ENCODE results near the gene CEP83.

CEP83 gene

DNA sequence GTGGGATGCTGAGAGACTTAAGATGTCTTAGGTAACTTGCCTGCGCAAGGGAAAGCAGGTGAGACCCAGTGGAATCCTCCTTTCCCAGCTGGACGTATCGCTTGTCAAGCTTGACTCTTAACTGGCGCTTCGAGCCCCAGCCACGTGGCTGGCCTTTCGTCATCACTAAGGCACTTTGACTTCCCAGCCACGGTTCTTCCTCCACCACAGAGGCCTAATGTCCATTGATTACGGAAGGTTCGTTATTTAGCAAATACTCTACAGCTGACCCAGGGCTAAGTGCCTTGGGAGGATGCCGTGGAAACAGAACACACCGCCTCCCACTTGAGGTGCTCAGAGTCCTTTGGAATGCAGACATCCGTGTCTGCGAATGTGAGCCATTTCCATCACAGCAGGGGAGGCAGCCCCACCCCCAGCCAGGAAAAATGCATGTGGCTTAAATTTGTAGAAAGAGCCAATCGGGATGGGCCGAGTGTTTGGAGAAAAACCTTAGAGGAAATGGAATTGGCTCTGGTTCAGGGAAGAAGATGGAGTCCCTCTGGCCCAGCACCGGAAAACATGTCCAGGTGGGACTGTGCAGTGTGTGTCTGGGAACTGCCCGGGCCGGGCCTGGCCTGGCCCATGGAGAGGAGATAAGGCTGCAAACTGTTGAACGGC, 195.6 kb downstream of the CEP83 start:
- peak; percentile 45 for DNase-seq (ENCODE audit: extremely low read depth, low read depth)
- TF ChIP-seq, protein P1, sequence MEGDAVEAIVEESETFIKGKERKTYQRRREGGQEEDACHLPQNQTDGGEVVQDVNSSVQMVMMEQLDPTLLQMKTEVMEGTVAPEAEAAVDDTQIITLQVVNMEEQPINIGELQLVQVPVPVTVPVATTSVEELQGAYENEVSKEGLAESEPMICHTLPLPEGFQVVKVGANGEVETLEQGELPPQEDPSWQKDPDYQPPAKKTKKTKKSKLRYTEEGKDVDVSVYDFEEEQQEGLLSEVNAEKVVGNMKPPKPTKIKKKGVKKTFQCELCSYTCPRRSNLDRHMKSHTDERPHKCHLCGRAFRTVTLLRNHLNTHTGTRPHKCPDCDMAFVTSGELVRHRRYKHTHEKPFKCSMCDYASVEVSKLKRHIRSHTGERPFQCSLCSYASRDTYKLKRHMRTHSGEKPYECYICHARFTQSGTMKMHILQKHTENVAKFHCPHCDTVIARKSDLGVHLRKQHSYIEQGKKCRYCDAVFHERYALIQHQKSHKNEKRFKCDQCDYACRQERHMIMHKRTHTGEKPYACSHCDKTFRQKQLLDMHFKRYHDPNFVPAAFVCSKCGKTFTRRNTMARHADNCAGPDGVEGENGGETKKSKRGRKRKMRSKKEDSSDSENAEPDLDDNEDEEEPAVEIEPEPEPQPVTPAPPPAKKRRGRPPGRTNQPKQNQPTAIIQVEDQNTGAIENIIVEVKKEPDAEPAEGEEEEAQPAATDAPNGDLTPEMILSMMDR (IDR thresholded peaks at IDR 0.05; ENCODE audit: low read depth, low read length, missing control alignments) = no peak
- no peak overlapping the region for H3K4me3 ChIP-seq (replicated peaks; ENCODE audit: low read depth, low read length)

GRCh38 chr12:94263011-94263811, 196.5 kb downstream of the CEP83 start:
- no peak for DNase-seq (ENCODE audit: extremely low read depth, low read depth)
- TF ChIP-seq, protein P1 (IDR thresholded peaks at IDR 0.05; ENCODE audit: low read depth, low read length, missing control alignments) = no peak
- peak overlapping the region; percentile 43 for H3K4me3 ChIP-seq (replicated peaks; ENCODE audit: low read depth, low read length)

GRCh38 chr12:94262228-94263010, 197.2 kb downstream of the CEP83 start:
- peak overlapping the region; percentile 43 for H3K4me3 ChIP-seq (replicated peaks; ENCODE audit: low read depth, low read length)
- TF ChIP-seq, protein P1 (IDR thresholded peaks at IDR 0.05; ENCODE audit: low read depth, low read length, missing control alignments) = no peak
- peak; percentile 95 for DNase-seq (ENCODE audit: extremely low read depth, low read depth)

GRCh38 chr12:94261786-94262185, 197.9 kb downstream of the CEP83 start:
- peak overlapping the region; percentile 43 for H3K4me3 ChIP-seq (replicated peaks; ENCODE audit: low read depth, low read length)

DNA sequence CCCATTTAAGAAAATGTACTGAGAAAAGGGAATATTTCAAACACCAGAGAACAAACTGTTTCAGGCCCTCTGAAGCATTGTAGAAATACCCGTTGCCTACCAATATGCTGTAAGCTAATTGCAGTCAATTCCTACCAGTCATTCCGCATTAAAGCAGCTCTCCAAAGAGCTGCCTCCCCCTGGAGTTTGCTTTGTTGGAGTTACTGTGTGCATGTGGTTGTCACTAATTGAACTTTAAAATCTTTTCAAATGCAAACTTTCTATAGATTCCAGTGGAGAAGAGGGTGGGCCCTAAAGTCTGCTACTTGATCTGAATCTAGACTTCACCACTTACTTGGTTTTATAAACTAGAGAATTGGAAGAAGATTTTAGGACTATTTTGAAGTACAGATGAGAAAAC, 198.5 kb downstream of the CEP83 start:
- TF ChIP-seq, protein P1 (IDR thresholded peaks at IDR 0.05; ENCODE audit: low read depth, low read length, missing control alignments) = no peak
- no peak overlapping the region for H3K4me3 ChIP-seq (replicated peaks; ENCODE audit: low read depth, low read length)
- DNase-seq (ENCODE audit: extremely low read depth, low read depth) = no peak

More at GRCh38 chr12:94261786-94262185, 197.9 kb downstream of the CEP83 start:
- TF ChIP-seq, protein P1 (IDR thresholded peaks at IDR 0.05; ENCODE audit: low read depth, low read length, missing control alignments) = no peak
- DNase-seq (ENCODE audit: extremely low read depth, low read depth) = no peak

DNA sequence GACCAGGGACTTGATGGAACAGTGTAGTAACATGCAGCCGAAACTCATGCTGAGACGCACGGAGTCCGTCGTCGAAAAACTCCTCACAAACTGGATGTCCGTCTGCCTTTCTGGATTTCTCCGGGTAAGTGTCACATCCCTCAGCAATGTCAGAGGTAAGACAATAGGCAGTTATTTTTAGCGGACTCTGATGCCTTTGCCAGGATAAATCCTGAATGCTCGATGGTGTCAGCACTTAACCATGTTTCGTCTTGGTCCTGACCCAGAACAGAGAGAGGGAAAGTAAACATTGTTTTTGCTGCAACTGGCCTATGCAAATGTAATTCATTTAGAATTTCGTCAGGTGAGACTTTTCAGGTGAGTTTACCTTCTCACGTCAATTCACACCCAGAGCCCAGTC, 198.9 kb downstream of the CEP83 start:
- TF ChIP-seq, protein P1 (IDR thresholded peaks at IDR 0.05; ENCODE audit: low read depth, low read length, missing control alignments) = no peak
- H3K4me3 ChIP-seq (replicated peaks; ENCODE audit: low read depth, low read length) = no peak overlapping the region
- no peak for DNase-seq (ENCODE audit: extremely low read depth, low read depth)
